ENCODE results near the gene CSMD2. TPM values are rescaled to one million over a fixed set of nuclear protein-coding genes. Genes with fewer than 3 reads are reported as not detected.

CSMD2 gene
- total RNA-seq, 1 experiment from 2014 or later, result 0.22 TPM

GRCh38 chr1:33563699-33564098 lies 601.3 kb downstream of the CSMD2 start:
- Histone ChIP-seq H3K36me3 (ENCODE audit: control insufficient read depth in 1 of 2, insufficient read depth in 2 of 2, low read length in 2 of 2) (no peaks in the 10 kb centered on the region), H3K4me1 (ENCODE audit: control insufficient read depth in 1 of 2, insufficient read depth in 2 of 2, low read length in 2 of 2) (peaks cover 0 to 7% of the 10 kb centered on the region in 2 experiments; a peak in 2 of 4 replicates), H2AFZ (ENCODE audit: low read depth, low read length, poor library complexity, severe bottlenecking) (no peak overlapping the region), H3K9me3 (ENCODE audit: control insufficient read depth in 1 of 2, insufficient read depth in 1 of 2, low read depth in 1 of 2, low read length in 2 of 2) (no peaks in the 10 kb centered on the region), H3K4me3 (replicated peaks in 1 of 2; ENCODE audit: low read depth in 1 of 2, low read length in 2 of 2) (no peak overlapping the region), H3K9me2 (ENCODE audit: insufficient read depth) (no peaks in the 10 kb centered on the region), H3K27ac (ENCODE audit: low read depth, low read length) (no peak overlapping the region), H3K4me2 (ENCODE audit: low read length) (no peak overlapping the region), H3K27me3 (ENCODE audit: insufficient read depth, low read length) (no peaks in the 10 kb centered on the region), H3K79me2 (ENCODE audit: insufficient read depth, low read length) (no peaks in the 10 kb centered on the region), H3K9ac (ENCODE audit: low read length) (no peak overlapping the region), H4K20me1 (ENCODE audit: insufficient read depth) (no peaks in the 10 kb centered on the region)
- ATAC-seq, result no peak
- BruUV-seq (replicated peaks), result no TSS peak
- DNase-seq (ENCODE audit: low read depth, low spot score), result no peak
- no peak for TF ChIP-seq SP1 (IDR thresholded peaks at IDR 0.05; ENCODE audit: low read depth)
- no peak for TF ChIP-seq EZH2 (IDR thresholded peaks at IDR 0.05)
- no peak for TF ChIP-seq EZH2phosphoT487 (IDR thresholded peaks at IDR 0.05; ENCODE audit: borderline replicate concordance)
- no peak for TF ChIP-seq MAX (IDR thresholded peaks at IDR 0.05)
- no peak for TF ChIP-seq CBX3 (IDR thresholded peaks at IDR 0.05; ENCODE audit: low read depth)
- no peak for TF ChIP-seq ATF3 (IDR thresholded peaks at IDR 0.05)
- no peak for TF ChIP-seq EGR1 (IDR thresholded peaks at IDR 0.05; ENCODE audit: low read depth)
- TF ChIP-seq ZBTB33 (IDR thresholded peaks at IDR 0.05; ENCODE audit: extremely low read depth, insufficient replicate concordance, low read length), result no peak
- TF ChIP-seq SIN3A (IDR thresholded peaks at IDR 0.05; ENCODE audit: low read depth), result no peak
- no peak for TF ChIP-seq POLR2A (IDR thresholded peaks at IDR 0.05; ENCODE audit: borderline replicate concordance, extremely low read depth, insufficient read depth, insufficient read length)
- TF ChIP-seq YY1 (IDR thresholded peaks at IDR 0.05; ENCODE audit: extremely low read depth, insufficient replicate concordance, low read depth, low read length), result no peak
- TF ChIP-seq ZNF274 (IDR thresholded peaks at IDR 0.05; ENCODE audit: low read depth, low read length), result no peak
- TF ChIP-seq FOSL1 (IDR thresholded peaks at IDR 0.05; ENCODE audit: low read depth), result no peak
- TF ChIP-seq REST (IDR thresholded peaks at IDR 0.05; ENCODE audit: low read depth), result no peak
- no peak for TF ChIP-seq ELF1 (IDR thresholded peaks at IDR 0.05; ENCODE audit: borderline replicate concordance, low read depth)
- TF ChIP-seq ZFX (IDR thresholded peaks at IDR 0.05), result no peak
- TF ChIP-seq RAD21 (IDR thresholded peaks at IDR 0.05; ENCODE audit: low read depth), result no peak
- ChIA-PET RAD21 (ENCODE audit: low non-redundant PET in 1 of 2, low total read pairs in 2 of 2, uncharacterized antibody in 2 of 2, unreplicated experiment in 2 of 2) (no interaction called here), POLR2A (no interaction called here), CTCF (no interaction called here)
- intact Hi-C loops (cut with micrococcal nuclease), result no loop called here
